ENCODE measurements around the gene DIP2B.

The DIP2B gene

GRCh38 chr12:50564237-50564947 lies 59.6 kb downstream of the DIP2B start:
- H3K4me1 ChIP-seq (ENCODE audit: control extremely low read depth in 1 of 4, control insufficient read depth in 4 of 4, insufficient read depth in 4 of 4, low read length in 3 of 4), result peaks cover 13 to 38% (median 23%) of the 10 kb centered on the region in 4 experiments
- DNase-seq, result peak; percentile 18 to 61 (median 51)
- H3K27ac ChIP-seq (ENCODE audit: insufficient read depth in 1 of 2, low read depth in 1 of 2, low read length in 2 of 2, poor library complexity in 1 of 2, severe bottlenecking in 2 of 2), result peak overlapping the region in 1 of 2 experiments; percentile 63
- WGBS (ENCODE audit: insufficient coverage), result no CpG with 5 or more reads among the region's 4 CpGs
- no peaks in the 10 kb centered on the region for H3K27me3 ChIP-seq (replicated peaks in 2 of 5; ENCODE audit: control insufficient read depth in 4 of 5, insufficient read depth in 5 of 5, low read length in 4 of 5)
- H3K9me3 ChIP-seq (ENCODE audit: control extremely low read depth in 1 of 5, control insufficient read depth in 4 of 5, insufficient read depth in 2 of 5, low read depth in 1 of 5, low read length in 4 of 5), result peaks cover 0 to 2% (median 0%) of the 10 kb centered on the region in 5 experiments
- POLR2A ChIA-PET, result interaction anchor here (0.7 kb wide), 1 partner anchor 59 kb away, joined by 3 read pairs; no protein-coding TSS in a partner anchor
- H3K4me3 ChIP-seq (ENCODE audit: control insufficient read depth in 1 of 7, extremely low read depth in 1 of 7, insufficient read depth in 4 of 7, low read depth in 2 of 7, low read length in 6 of 7), result peak overlapping the region in 2 of 7 experiments; percentile 16 to 53
- no peaks in the 10 kb centered on the region for H3K36me3 ChIP-seq (ENCODE audit: control insufficient read depth in 4 of 4, insufficient read depth in 4 of 4, low read length in 3 of 4)
- CTCF ChIA-PET, result interaction anchor here (0.6 to 2.9 kb wide), 8 partner anchors 10 to 92 kb away, joined by 3 to 9 read pairs (median 4); no protein-coding TSS in a partner anchor

GRCh38 chr12:50564948-50565297 lies 60.1 kb downstream of the DIP2B start:
- Histone ChIP-seq H3K4me1 (ENCODE audit: control extremely low read depth in 1 of 4, control insufficient read depth in 4 of 4, insufficient read depth in 4 of 4, low read length in 3 of 4) (peaks cover 13 to 36% (median 23%) of the 10 kb centered on the region in 4 experiments), H3K9me3 (ENCODE audit: control extremely low read depth in 1 of 5, control insufficient read depth in 4 of 5, insufficient read depth in 2 of 5, low read depth in 1 of 5, low read length in 4 of 5) (peaks cover 0 to 2% (median 0%) of the 10 kb centered on the region in 5 experiments), H3K36me3 (ENCODE audit: control insufficient read depth in 4 of 4, insufficient read depth in 4 of 4, low read length in 3 of 4) (no peaks in the 10 kb centered on the region), H3K4me3 (ENCODE audit: control insufficient read depth in 1 of 7, extremely low read depth in 1 of 7, insufficient read depth in 4 of 7, low read depth in 2 of 7, low read length in 6 of 7) (no peak overlapping the region), H3K27me3 (replicated peaks in 2 of 5; ENCODE audit: control insufficient read depth in 4 of 5, insufficient read depth in 5 of 5, low read length in 4 of 5) (no peaks in the 10 kb centered on the region), H3K27ac (ENCODE audit: insufficient read depth in 1 of 2, low read depth in 1 of 2, low read length in 2 of 2, poor library complexity in 1 of 2, severe bottlenecking in 2 of 2) (no peak overlapping the region)
- WGBS (ENCODE audit: insufficient coverage), result 100% methylated on average over 1 of the region's 3 CpGs
- no peak for DNase-seq
- POLR2A ChIA-PET, result interaction anchor here (0.7 kb wide), 1 partner anchor 60 kb away, joined by 3 read pairs; no protein-coding TSS in a partner anchor
- CTCF ChIA-PET, result interaction anchor here (0.6 to 2.9 kb wide), 6 partner anchors 10 to 93 kb away, joined by 3 to 9 read pairs (median 5); no protein-coding TSS in a partner anchor

GRCh38 chr12:50566066-50566465 lies 61.3 kb downstream of the DIP2B start:
- peaks cover 10 to 36% (median 23%) of the 10 kb centered on the region in 4 experiments for H3K4me1 ChIP-seq (ENCODE audit: control extremely low read depth in 1 of 4, control insufficient read depth in 4 of 4, insufficient read depth in 4 of 4, low read length in 3 of 4)
- H3K9me3 ChIP-seq (ENCODE audit: control extremely low read depth in 1 of 5, control insufficient read depth in 4 of 5, insufficient read depth in 2 of 5, low read depth in 1 of 5, low read length in 4 of 5), result peaks cover 0 to 2% (median 0%) of the 10 kb centered on the region in 5 experiments
- no CpG with 5 or more reads among the region's 1 CpG for WGBS (ENCODE audit: insufficient coverage)
- no peaks in the 10 kb centered on the region for H3K27me3 ChIP-seq (replicated peaks in 2 of 5; ENCODE audit: control insufficient read depth in 4 of 5, insufficient read depth in 5 of 5, low read length in 4 of 5)
- CTCF ChIA-PET, result interaction anchor here (0.6 kb wide), 1 partner anchor 74 kb away, joined by 3 read pairs; no protein-coding TSS in a partner anchor
- no peak overlapping the region for H3K4me3 ChIP-seq (ENCODE audit: control insufficient read depth in 1 of 7, extremely low read depth in 1 of 7, insufficient read depth in 4 of 7, low read depth in 2 of 7, low read length in 6 of 7)
- no peaks in the 10 kb centered on the region for H3K36me3 ChIP-seq (ENCODE audit: control insufficient read depth in 4 of 4, insufficient read depth in 4 of 4, low read length in 3 of 4)
- POLR2A ChIA-PET, result no interaction called here
- peak in 1 of 3 donors; percentile 23 for DNase-seq
- no peak overlapping the region for H3K27ac ChIP-seq (ENCODE audit: insufficient read depth in 1 of 2, low read depth in 1 of 2, low read length in 2 of 2, poor library complexity in 1 of 2, severe bottlenecking in 2 of 2)

- Histone ChIP-seq H3K27ac (ENCODE audit: insufficient read depth in 1 of 2, low read depth in 1 of 2, low read length in 2 of 2, poor library complexity in 1 of 2, severe bottlenecking in 2 of 2) (no peak overlapping the region), H3K9me3 (ENCODE audit: control extremely low read depth in 1 of 5, control insufficient read depth in 4 of 5, insufficient read depth in 2 of 5, low read depth in 1 of 5, low read length in 4 of 5) (peaks cover 0 to 2% (median 0%) of the 10 kb centered on the region in 5 experiments), H3K4me3 (ENCODE audit: control insufficient read depth in 1 of 7, extremely low read depth in 1 of 7, insufficient read depth in 4 of 7, low read depth in 2 of 7, low read length in 6 of 7) (no peak overlapping the region), H3K4me1 (ENCODE audit: control extremely low read depth in 1 of 4, control insufficient read depth in 4 of 4, insufficient read depth in 4 of 4, low read length in 3 of 4) (peaks cover 14 to 53% (median 31%) of the 10 kb centered on the region in 4 experiments), H3K36me3 (ENCODE audit: control insufficient read depth in 4 of 4, insufficient read depth in 4 of 4, low read length in 3 of 4) (no peaks in the 10 kb centered on the region), H3K27me3 (replicated peaks in 2 of 5; ENCODE audit: control insufficient read depth in 4 of 5, insufficient read depth in 5 of 5, low read length in 4 of 5) (no peaks in the 10 kb centered on the region)
- POLR2A ChIA-PET, result no interaction called here
- 100% methylated on average over 1 of the region's 1 CpG for WGBS (ENCODE audit: insufficient coverage)
- CTCF ChIA-PET, result interaction anchor here (1.1 to 1.5 kb wide), 3 partner anchors 9 to 48 kb away, joined by 3 to 5 read pairs (median 3); no protein-coding TSS in a partner anchor
- DNase-seq, result no peak
Observed at GRCh38 chr12:50567926-50568325, 63.1 kb downstream of the DIP2B start.

- Histone ChIP-seq H3K27me3 (replicated peaks in 2 of 5; ENCODE audit: control insufficient read depth in 4 of 5, insufficient read depth in 5 of 5, low read length in 4 of 5) (no peaks in the 10 kb centered on the region), H3K9me3 (ENCODE audit: control extremely low read depth in 1 of 5, control insufficient read depth in 4 of 5, insufficient read depth in 2 of 5, low read depth in 1 of 5, low read length in 4 of 5) (peaks cover 0 to 2% (median 0%) of the 10 kb centered on the region in 5 experiments), H3K4me1 (ENCODE audit: control extremely low read depth in 1 of 4, control insufficient read depth in 4 of 4, insufficient read depth in 4 of 4, low read length in 3 of 4) (peaks cover 14 to 53% (median 32%) of the 10 kb centered on the region in 4 experiments), H3K36me3 (ENCODE audit: control insufficient read depth in 4 of 4, insufficient read depth in 4 of 4, low read length in 3 of 4) (no peaks in the 10 kb centered on the region), H3K4me3 (ENCODE audit: control insufficient read depth in 1 of 7, extremely low read depth in 1 of 7, insufficient read depth in 4 of 7, low read depth in 2 of 7, low read length in 6 of 7) (no peak overlapping the region), H3K27ac (ENCODE audit: insufficient read depth in 1 of 2, low read depth in 1 of 2, low read length in 2 of 2, poor library complexity in 1 of 2, severe bottlenecking in 2 of 2) (no peak overlapping the region)
- WGBS (ENCODE audit: insufficient coverage), result 94% methylated on average over 2 of the region's 4 CpGs
- ChIA-PET POLR2A (interaction anchor here (0.6 kb wide), 1 partner anchor 72 kb away, joined by 3 read pairs; no protein-coding TSS in a partner anchor), CTCF (interaction anchor here (0.8 to 1.5 kb wide), 3 partner anchors 8 to 20 kb away, joined by 3 to 5 read pairs (median 3); no protein-coding TSS in a partner anchor)
- no peak for DNase-seq
Observed at GRCh38 chr12:50568338-50569091, 63.7 kb downstream of the DIP2B start.

GRCh38 chr12:50569321-50569720 lies 64.5 kb downstream of the DIP2B start:
- Histone ChIP-seq H3K4me1 (ENCODE audit: control extremely low read depth in 1 of 4, control insufficient read depth in 4 of 4, insufficient read depth in 4 of 4, low read length in 3 of 4) (peaks cover 9 to 52% (median 26%) of the 10 kb centered on the region in 4 experiments), H3K27me3 (replicated peaks in 2 of 5; ENCODE audit: control insufficient read depth in 4 of 5, insufficient read depth in 5 of 5, low read length in 4 of 5) (no peaks in the 10 kb centered on the region), H3K9me3 (ENCODE audit: control extremely low read depth in 1 of 5, control insufficient read depth in 4 of 5, insufficient read depth in 2 of 5, low read depth in 1 of 5, low read length in 4 of 5) (peaks cover 0 to 2% (median 0%) of the 10 kb centered on the region in 5 experiments), H3K4me3 (ENCODE audit: control insufficient read depth in 1 of 7, extremely low read depth in 1 of 7, insufficient read depth in 4 of 7, low read depth in 2 of 7, low read length in 6 of 7) (no peak overlapping the region), H3K27ac (ENCODE audit: insufficient read depth in 1 of 2, low read depth in 1 of 2, low read length in 2 of 2, poor library complexity in 1 of 2, severe bottlenecking in 2 of 2) (no peak overlapping the region), H3K36me3 (ENCODE audit: control insufficient read depth in 4 of 4, insufficient read depth in 4 of 4, low read length in 3 of 4) (no peaks in the 10 kb centered on the region)
- ChIA-PET CTCF (interaction anchor here (0.8 to 1.1 kb wide), 2 partner anchors 11 to 19 kb away, joined by 3 read pairs; no protein-coding TSS in a partner anchor), POLR2A (interaction anchor here (0.6 kb wide), 1 partner anchor 71 kb away, joined by 3 read pairs; no protein-coding TSS in a partner anchor)
- no CpG with 5 or more reads among the region's 2 CpGs for WGBS (ENCODE audit: insufficient coverage)
- no peak for DNase-seq

Data from common myeloid progenitor, CD34-positive (primary cell).